Measurements from ENCODE around the gene HMCN1. TPM values are rescaled to one million over a fixed set of nuclear protein-coding genes. Genes with fewer than 3 reads are reported as not detected.

HMCN1 gene
- polyA plus RNA-seq, 1 of the 3 experiments (the other 2 are of a cell fraction) = 59.5 TPM

GRCh38 chr1:186193224-186193623 is 459.0 kb downstream of the HMCN1 start:
- H4K20me1 ChIP-seq (ENCODE audit: insufficient read depth) = no peaks in the 10 kb centered on the region
- H3K4me2 ChIP-seq = no peak overlapping the region
- ChIA-PET CTCF (no interaction called here), POLR2A (no interaction called here)
- WGBS (ENCODE audit: low lambda C conversion rate) = 49% methylated on average over 2 of the region's 2 CpGs
- TF ChIP-seq USF2 (IDR thresholded peaks at IDR 0.05; ENCODE audit: borderline replicate concordance, low read depth, low read length) (no peak), YY1 (IDR thresholded peaks at IDR 0.05; ENCODE audit: low read depth) (no peak), TAF1 (IDR thresholded peaks at IDR 0.05; ENCODE audit: borderline replicate concordance, low read depth, low read length) (no peak), GATA2 (CRISPR knock-in tag; IDR thresholded peaks at IDR 0.05) (no peak), ZBTB33 (IDR thresholded peaks at IDR 0.05; ENCODE audit: borderline replicate concordance, low read depth) (no peak), JUND (IDR thresholded peaks at IDR 0.05) (no peak)
- H3K36me3 ChIP-seq (replicated peaks in 1 of 2; ENCODE audit: control insufficient read depth in 1 of 2, insufficient read depth in 2 of 2, low read length in 1 of 2) = peaks cover 0 to 10% of the 10 kb centered on the region in 2 experiments
- H2AFZ ChIP-seq (ENCODE audit: low read depth) = no peak overlapping the region
- peaks cover 10 to 11% of the 10 kb centered on the region in 2 experiments; a peak in 3 of 4 replicates for H3K4me1 ChIP-seq (ENCODE audit: control insufficient read depth in 1 of 2, insufficient read depth in 2 of 2, low read depth in 1 of 2, low read length in 1 of 2)
- no peak overlapping the region for H3K4me3 ChIP-seq (ENCODE audit: low read depth in 2 of 2, low read length in 1 of 2)
- H3K9me3 ChIP-seq = no peaks in the 10 kb centered on the region
- H3K27me3 ChIP-seq (ENCODE audit: insufficient read depth) = no peaks in the 10 kb centered on the region
- peaks cover 17% of the 10 kb centered on the region for H3F3A ChIP-seq (replicated peaks; ENCODE audit: insufficient read depth)
- no peaks in the 10 kb centered on the region for H3K79me2 ChIP-seq (ENCODE audit: insufficient read depth)
- DNase-seq = no peak
- H3K9ac ChIP-seq = no peak overlapping the region
- no peaks in the 10 kb centered on the region for H3K9me2 ChIP-seq
- no peak overlapping the region for H3K27ac ChIP-seq (ENCODE audit: low read depth in 2 of 2, low read length in 1 of 2)

DNA sequence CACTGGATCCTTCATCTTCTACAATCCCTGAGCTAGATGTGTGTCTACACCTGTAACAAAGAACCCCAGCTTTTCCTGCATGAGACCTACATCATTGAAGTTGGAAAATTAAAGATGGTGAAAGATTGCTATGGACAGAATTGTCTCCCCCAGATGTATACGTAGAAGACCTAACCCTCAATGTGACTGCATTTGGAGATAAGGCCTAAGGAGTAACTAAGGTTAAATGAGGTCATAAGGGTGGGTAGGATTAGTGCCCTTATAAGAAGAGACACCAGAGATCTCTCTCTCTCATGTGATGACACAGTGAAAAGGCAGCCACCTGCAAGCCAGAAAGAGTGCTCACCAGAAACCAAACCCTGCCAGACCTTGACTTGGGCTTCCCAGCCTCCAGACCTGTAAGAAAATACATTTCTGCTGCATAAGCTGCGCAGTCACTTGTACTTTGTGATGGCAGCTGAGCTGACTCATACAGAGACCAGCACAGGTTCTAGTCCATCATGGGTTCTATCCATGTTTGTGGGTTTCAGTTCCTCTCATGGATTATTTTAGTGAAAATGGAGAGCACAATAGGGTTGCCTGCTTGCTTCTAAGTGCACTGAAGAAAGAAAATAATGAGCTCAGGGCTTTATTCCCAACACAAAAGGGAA is 460.0 kb downstream of the HMCN1 start:
- no peak overlapping the region for H2AFZ ChIP-seq (ENCODE audit: low read depth)
- no peak overlapping the region for H3K27ac ChIP-seq (ENCODE audit: low read depth in 2 of 2, low read length in 1 of 2)
- peaks cover 10% of the 10 kb centered on the region for H3F3A ChIP-seq (replicated peaks; ENCODE audit: insufficient read depth)
- WGBS (ENCODE audit: low lambda C conversion rate) = 77% methylated on average over 2 of the region's 2 CpGs
- peaks cover 4 to 14% of the 10 kb centered on the region in 2 experiments; a peak in 3 of 4 replicates for H3K4me1 ChIP-seq (ENCODE audit: control insufficient read depth in 1 of 2, insufficient read depth in 2 of 2, low read depth in 1 of 2, low read length in 1 of 2)
- H3K36me3 ChIP-seq (replicated peaks in 1 of 2; ENCODE audit: control insufficient read depth in 1 of 2, insufficient read depth in 2 of 2, low read length in 1 of 2) = peaks cover 0 to 10% of the 10 kb centered on the region in 2 experiments
- DNase-seq = no peak
- ChIA-PET POLR2A (no interaction called here), CTCF (no interaction called here)
- H3K9ac ChIP-seq = no peak overlapping the region
- no peaks in the 10 kb centered on the region for H3K27me3 ChIP-seq (ENCODE audit: insufficient read depth)
- H3K9me3 ChIP-seq = no peaks in the 10 kb centered on the region
- H3K79me2 ChIP-seq (ENCODE audit: insufficient read depth) = no peaks in the 10 kb centered on the region
- no peak overlapping the region for H3K4me2 ChIP-seq
- H4K20me1 ChIP-seq (ENCODE audit: insufficient read depth) = no peaks in the 10 kb centered on the region
- no peaks in the 10 kb centered on the region for H3K9me2 ChIP-seq
- no peak overlapping the region for H3K4me3 ChIP-seq (ENCODE audit: low read depth in 2 of 2, low read length in 1 of 2)
- TF ChIP-seq TAF1 (IDR thresholded peaks at IDR 0.05; ENCODE audit: borderline replicate concordance, low read depth, low read length) (no peak), CTCF (IDR thresholded peaks at IDR 0.05) (no peak), NRF1 (IDR thresholded peaks at IDR 0.05; ENCODE audit: low read depth, low read length) (no peak), TCF12 (IDR thresholded peaks at IDR 0.05) (no peak), NFIC (IDR thresholded peaks at IDR 0.05; ENCODE audit: borderline replicate concordance) (no peak), USF2 (IDR thresholded peaks at IDR 0.05; ENCODE audit: borderline replicate concordance, low read depth, low read length) (no peak), EZH2phosphoT487 (IDR thresholded peaks at IDR 0.05; ENCODE audit: borderline replicate concordance, low read depth) (no peak), FOXJ3 (CRISPR knock-in tag; IDR thresholded peaks at IDR 0.05) (no peak), RAD21 (IDR thresholded peaks at IDR 0.05; ENCODE audit: low read length) (no peak), IRF3 (IDR thresholded peaks at IDR 0.05; ENCODE audit: low read depth, low read length) (no peak), SIN3A (IDR thresholded peaks at IDR 0.05; ENCODE audit: borderline replicate concordance, low read depth, low read length) (no peak), MXI1 (IDR thresholded peaks at IDR 0.05; ENCODE audit: low read depth, low read length) (no peak), EP300 (IDR thresholded peaks at IDR 0.05; ENCODE audit: borderline replicate concordance in 1 of 2, low read depth in 1 of 2, low read length in 1 of 2) (no peak), TEAD4 (IDR thresholded peaks at IDR 0.05; ENCODE audit: borderline replicate concordance, insufficient read depth) (no peak)
- TF ChIP-seq, protein P1, sequence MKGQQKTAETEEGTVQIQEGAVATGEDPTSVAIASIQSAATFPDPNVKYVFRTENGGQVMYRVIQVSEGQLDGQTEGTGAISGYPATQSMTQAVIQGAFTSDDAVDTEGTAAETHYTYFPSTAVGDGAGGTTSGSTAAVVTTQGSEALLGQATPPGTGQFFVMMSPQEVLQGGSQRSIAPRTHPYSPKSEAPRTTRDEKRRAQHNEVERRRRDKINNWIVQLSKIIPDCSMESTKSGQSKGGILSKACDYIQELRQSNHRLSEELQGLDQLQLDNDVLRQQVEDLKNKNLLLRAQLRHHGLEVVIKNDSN (IDR thresholded peaks at IDR 0.05; ENCODE audit: borderline replicate concordance, low read depth) = no peak
